Measurements from ENCODE around the gene TIGD6. TPM values are rescaled to one million over a fixed set of nuclear protein-coding genes. Genes with fewer than 3 reads are reported as not detected.

TIGD6 gene
- total and polyA plus RNA-seq, 2 of the 4 experiments (the other 2 are of a cell fraction): 5.8 to 6.6 TPM

DNA sequence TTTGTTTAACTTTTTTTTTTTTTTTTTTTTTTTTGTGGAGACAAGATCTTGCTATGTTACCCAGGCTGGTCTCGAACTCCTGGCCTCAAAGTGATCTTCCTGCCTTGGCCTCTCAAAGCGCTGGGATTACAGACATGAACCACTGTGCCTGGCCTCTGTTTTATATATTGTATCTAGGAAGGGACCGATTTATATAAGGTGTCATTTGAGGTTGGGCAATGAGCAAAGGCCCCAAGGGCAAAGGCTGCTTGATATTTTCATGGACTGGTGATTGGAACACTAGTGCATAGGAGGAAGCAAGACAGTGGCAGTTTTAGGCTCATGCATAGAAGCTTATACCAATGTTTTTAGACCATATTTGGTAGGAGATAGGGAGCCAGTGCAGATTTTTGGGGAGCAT is 36.7 kb downstream of the TIGD6 start:
- Histone ChIP-seq H3K4me3 (ENCODE audit: insufficient read depth, low read depth, low read length) (no peak overlapping the region), H3K27ac (ENCODE audit: insufficient read depth, low read length) (no peak overlapping the region), H4K20me1 (ENCODE audit: insufficient read depth, low read length) (no peaks in the 10 kb centered on the region), H2BK120ac (ENCODE audit: low read depth, low read length) (no peak overlapping the region), H4K5ac (ENCODE audit: low read depth, low read length) (no peak overlapping the region), H2BK5ac (ENCODE audit: low read depth, low read length, poor library complexity, severe bottlenecking) (no peak overlapping the region), H3K14ac (replicated peaks; ENCODE audit: low read depth, low read length) (no peak overlapping the region), H3K18ac (ENCODE audit: low read depth, low read length) (no peak overlapping the region), H3K79me1 (ENCODE audit: low read depth in 1 of 2, low read length in 2 of 2) (peaks cover 0 to 14% of the 10 kb centered on the region in 2 experiments; a peak in 3 of 4 replicates), H4K91ac (ENCODE audit: insufficient read depth, low read depth, low read length) (no peak overlapping the region), H3K56ac (ENCODE audit: extremely low read depth, insufficient read depth, low read length) (no peak overlapping the region), H3K36me3 (ENCODE audit: control insufficient read depth, insufficient read depth, low read length) (no peaks in the 10 kb centered on the region), H3K4ac (ENCODE audit: low read depth, low read length) (no peak overlapping the region), H3K4me1 (ENCODE audit: control insufficient read depth, insufficient read depth, low read length) (peaks cover 6% of the 10 kb centered on the region), H2AK5ac (ENCODE audit: low read depth, low read length) (no peak overlapping the region), H2BK20ac (ENCODE audit: low read depth, low read length) (no peak overlapping the region), H3K4me2 (ENCODE audit: low read depth, low read length) (no peak overlapping the region), H3K23ac (ENCODE audit: low read depth, low read length) (no peak overlapping the region), H2AFZ (replicated peaks; ENCODE audit: low read length, poor library complexity) (no peak overlapping the region), H3K9ac (ENCODE audit: low read depth, low read length) (no peak overlapping the region), H3K27me3 (ENCODE audit: control insufficient read depth, insufficient read depth, low read length) (no peaks in the 10 kb centered on the region), H3K9me1 (ENCODE audit: insufficient read depth, low read length) (peaks cover 7% of the 10 kb centered on the region), H2AK9ac (replicated peaks; ENCODE audit: low read depth, low read length, poor library complexity) (no peak overlapping the region), H2BK15ac (ENCODE audit: low read depth, low read length) (no peak overlapping the region), H3K9me3 (ENCODE audit: control insufficient read depth, insufficient read depth, low read length) (no peaks in the 10 kb centered on the region), H4K8ac (ENCODE audit: low read depth in 2 of 2, low read length in 2 of 2) (no peak overlapping the region)
- WGBS, 2 experiments (ENCODE audit: extremely low coverage in 2 of 2, insufficient read length in 1 of 2): 100% methylated on average over 2 of the region's 3 CpGs; no CpG with 5 or more reads in 1 of the 2 experiments
- no peak for TF ChIP-seq MAFK (IDR thresholded peaks at IDR 0.05; ENCODE audit: low read depth, low read length)
- TF ChIP-seq NFE2L2 (IDR thresholded peaks at IDR 0.05; ENCODE audit: low read depth, low read length): no peak
- no peak for TF ChIP-seq SMC3 (IDR thresholded peaks at IDR 0.05; ENCODE audit: low read depth, low read length)
- TF ChIP-seq RFX5 (IDR thresholded peaks at IDR 0.05; ENCODE audit: low read depth, low read length): no peak
- TF ChIP-seq ELK1 (IDR thresholded peaks at IDR 0.05; ENCODE audit: borderline replicate concordance, low read depth, low read length): no peak
- TF ChIP-seq RAD21 (IDR thresholded peaks at IDR 0.05; ENCODE audit: low read length): no peak
- no peak for TF ChIP-seq MAZ (IDR thresholded peaks at IDR 0.05; ENCODE audit: borderline replicate concordance, low read depth, low read length)
- no peak for TF ChIP-seq POLR2A (IDR thresholded peaks at IDR 0.05; ENCODE audit: low read depth, low read length)
- no peak for TF ChIP-seq FOS (IDR thresholded peaks at IDR 0.05; ENCODE audit: low read depth, low read length)
- no peak for TF ChIP-seq RCOR1 (IDR thresholded peaks at IDR 0.05; ENCODE audit: insufficient replicate concordance, low read length)
- TF ChIP-seq CHD1 (IDR thresholded peaks at IDR 0.05; ENCODE audit: low read depth, low read length): no peak
- TF ChIP-seq MXI1 (IDR thresholded peaks at IDR 0.05; ENCODE audit: borderline replicate concordance, low read depth, low read length): no peak
- TF ChIP-seq CTCF (conservative IDR thresholded peaks at IDR 0.05; ENCODE audit: low read depth, low read length): no peak
- TF ChIP-seq, protein P1, sequence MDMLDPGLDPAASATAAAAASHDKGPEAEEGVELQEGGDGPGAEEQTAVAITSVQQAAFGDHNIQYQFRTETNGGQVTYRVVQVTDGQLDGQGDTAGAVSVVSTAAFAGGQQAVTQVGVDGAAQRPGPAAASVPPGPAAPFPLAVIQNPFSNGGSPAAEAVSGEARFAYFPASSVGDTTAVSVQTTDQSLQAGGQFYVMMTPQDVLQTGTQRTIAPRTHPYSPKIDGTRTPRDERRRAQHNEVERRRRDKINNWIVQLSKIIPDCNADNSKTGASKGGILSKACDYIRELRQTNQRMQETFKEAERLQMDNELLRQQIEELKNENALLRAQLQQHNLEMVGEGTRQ (IDR thresholded peaks at IDR 0.05; ENCODE audit: low read depth, low read length): no peak
- no peak for TF ChIP-seq BHLHE40 (IDR thresholded peaks at IDR 0.05; ENCODE audit: low read depth, low read length)
- TF ChIP-seq CEBPB (IDR thresholded peaks at IDR 0.05; ENCODE audit: low read depth, low read length): no peak
- POLR2A ChIA-PET (ENCODE audit: unreplicated experiment): no interaction called here
- CTCF ChIA-PET: interaction anchor here (1.7 to 2.3 kb wide), 2 partner anchors 12 to 126 kb away, joined by 3 to 23 read pairs; no protein-coding TSS in a partner anchor
- in situ Hi-C loops (cut with MboI; ENCODE audit: low sequenced_read_pairs): no loop called here
- dilution Hi-C loops (cut with HindIII; ENCODE audit: low sequenced_read_pairs, unreplicated experiment): no loop called here
- DNase-seq (no peak), ATAC-seq (ENCODE audit: low read depth) (no peak)
- intact Hi-C loops (cut with micrococcal nuclease): loop anchor here (5.0 kb wide), 1 partner anchor 111 kb away; no protein-coding TSS in a partner anchor
- BruUV-seq (replicated peaks): no TSS peak
